Transverse colon (tissue), 4 donors: Measurements from ENCODE around the gene FKRP. TPM values are rescaled to one million over a fixed set of nuclear protein-coding genes. Genes with fewer than 3 reads are reported as not detected.

Source experiments
- DNase-seq: peaks from one replicate; pipeline ENCODE4 v3.0.0-alpha.2; 2019
- H3K27ac ChIP-seq, 4 donors: fragments of 200-600 bp; sonication (generic); 2 replicates each; pipeline ENCODE4 v1.5.1; 2016 to 2018; ENCODE audit warnings: inconsistent platforms in 4 of 4
- H3K27me3 ChIP-seq: fragments of 200-600 bp; sonication (generic); 2 replicates; pipeline ENCODE4 v1.5.1; 2017; ENCODE audit warnings: inconsistent platforms
- H3K36me3 ChIP-seq, 4 donors: fragments of 200-600 bp; sonication (generic); 2 replicates each; pipeline ENCODE4 v1.5.1; 2017 to 2019; ENCODE audit warnings: inconsistent platforms in 4 of 4
- H3K4me1 ChIP-seq, 4 donors: fragments of 200-600 bp; sonication (generic); 2 replicates each; pipeline ENCODE4 v1.5.1; 2017 to 2020; ENCODE audit warnings: inconsistent platforms in 4 of 4
- H3K4me3 ChIP-seq, 4 donors: fragments of 200-600 bp; sonication (generic); 1 replicate in 1 of 4; 2 replicates in 3 of 4; pipeline versions ENCODE4 v1.5.1 to v1.6.1; 2017 to 2019; ENCODE audit warnings: inconsistent platforms in 4 of 4
- H3K9me3 ChIP-seq, 2 donors: fragments of 200-600 bp; sonication (generic); 2 replicates each; pipeline ENCODE4 v1.5.1; 2017 to 2019; ENCODE audit warnings: inconsistent platforms in 2 of 2
- CTCF ChIP-seq, 5 experiments: fragments of 200-600 bp in 3 of 5; fragments of 450-650 bp in 2 of 5; sonication (generic) in 3 of 5; IDR thresholded peaks; 1 replicate in 2 of 5; 2 replicates in 3 of 5; pipeline ENCODE4 v1.5.1; 2016 to 2017; ENCODE audit warnings: antibody characterized with exemption in 5 of 5, inconsistent platforms in 3 of 5, mild to moderate bottlenecking in 2 of 5, moderate library complexity in 1 of 5
- EP300 ChIP-seq: sonication (generic); formaldehyde crosslinking; IDR thresholded peaks from one replicate; pipeline ENCODE4 v1.6.1; 2017; ENCODE audit warnings: antibody characterized with exemption, low read depth
- POLR2A ChIP-seq: fragments of 450-650 bp; IDR thresholded peaks from one replicate; pipeline ENCODE4 v1.6.1; 2016; ENCODE audit warnings: antibody characterized with exemption, mild to moderate bottlenecking, moderate library complexity
- POLR2AphosphoS5 ChIP-seq, 3 donors: sonication (generic); formaldehyde crosslinking; IDR thresholded peaks; one replicate each; pipeline ENCODE4 v1.6.1; 2016; ENCODE audit warnings: antibody characterized with exemption in 3 of 3
- WGBS, 2 donors: methylation state at CpG; one replicate each; pipeline ENCODE4 v1.1.5; 2018; ENCODE audit warnings: low coverage in 1 of 2; 5-methylcytosine and 5-hydroxymethylcytosine counted together
- in situ Hi-C, 4 donors: fragments of 200-750 bp; cut with MboI; loops; one replicate each; pipeline versions ENCODE4 v1.15.0 to v1.15.1; 2017; ENCODE audit warnings: low sequenced_read_pairs in 3 of 4, low pct_ligation_motif_present in 1 of 4, low pct_unique_long_range_greater_than_20kb in 1 of 4
- intact Hi-C: fragments of 100-400 bp; cut with DNase I; formaldehyde crosslinking; loops from one replicate; pipeline ENCODE4 v1.15.1; 2023; ENCODE audit warnings: low total_unique reads
- total RNA-seq, 4 donors: library from RNA; depleted of rRNA; stranded (reverse); fragments of >200 nt; gene quantifications; one replicate each; pipeline ENCODE4 v1.1.0, GENCODE V29; 2016

FKRP gene
- total RNA-seq, 4 donors from 2014 or later = 9.7 to 16.1 (median 11.8) TPM

- Histone ChIP-seq H3K9me3 (no peaks in the 10 kb centered on the region), H3K27me3 (no peaks in the 10 kb centered on the region), H3K4me1 (peaks cover 5 to 17% (median 11%) of the 10 kb centered on the region in 4 donors), H3K4me3 (no peak overlapping the region), H3K36me3 (peaks cover 0 to 41% (median 19%) of the 10 kb centered on the region in 4 donors), H3K27ac (no peak overlapping the region)
- TF ChIP-seq POLR2AphosphoS5 (IDR thresholded peaks at IDR 0.05) = no peak
- no peak for TF ChIP-seq CTCF (IDR thresholded peaks at IDR 0.05)
- in situ Hi-C loops = no loop called here
- intact Hi-C loops = no loop called here
- DNase-seq = no peak
- 85% methylated on average over 15 of the region's 16 CpGs; no CpG with 5 or more reads in 1 of the 2 donors for WGBS, 2 donors
These were observed 24.4 kb upstream of the FKRP start for GRCh38 chr19:46721269-46722003.

GRCh38 chr19:46722004-46722380 lies 23.9 kb upstream of the FKRP start:
- H3K4me3 ChIP-seq = no peak overlapping the region

GRCh38 chr19:46722421-46723022 lies 23.3 kb upstream of the FKRP start:
- no peaks in the 10 kb centered on the region for H3K9me3 ChIP-seq
- H3K4me3 ChIP-seq = no peak overlapping the region
- DNase-seq = no peak
- 83% methylated on average over 25 of the region's 25 CpGs; no CpG with 5 or more reads in 1 of the 2 donors for WGBS, 2 donors
- H3K27me3 ChIP-seq = no peaks in the 10 kb centered on the region
- intact Hi-C loops (no loop called here), in situ Hi-C loops (no loop called here)
- TF ChIP-seq EP300 (no peak), POLR2AphosphoS5 (IDR thresholded peaks at IDR 0.05) (no peak), CTCF (IDR thresholded peaks at IDR 0.05) (no peak), POLR2A (no peak)
- peaks cover 0 to 49% (median 24%) of the 10 kb centered on the region in 4 donors for H3K36me3 ChIP-seq
- peaks cover 5 to 16% (median 10%) of the 10 kb centered on the region in 4 donors for H3K4me1 ChIP-seq
- H3K27ac ChIP-seq = no peak overlapping the region

More at GRCh38 chr19:46722004-46722380, 23.9 kb upstream of the FKRP start:
- Histone ChIP-seq H3K9me3 (no peaks in the 10 kb centered on the region), H3K4me1 (peaks cover 5 to 17% (median 11%) of the 10 kb centered on the region in 4 donors), H3K27ac (no peak overlapping the region), H3K27me3 (no peaks in the 10 kb centered on the region), H3K36me3 (peaks cover 0 to 44% (median 22%) of the 10 kb centered on the region in 4 donors)
- WGBS, 2 donors = 33 to 93% methylated on average over 1 to 14 of the region's 17 CpGs
- in situ Hi-C loops = no loop called here
- TF ChIP-seq POLR2AphosphoS5 (IDR thresholded peaks at IDR 0.05) (no peak), POLR2A (no peak), EP300 (no peak), CTCF (IDR thresholded peaks at IDR 0.05) (no peak)
- intact Hi-C loops = no loop called here
- DNase-seq = no peak

- Histone ChIP-seq H3K36me3 (peaks cover 0 to 52% (median 24%) of the 10 kb centered on the region in 4 donors), H3K4me1 (peaks cover 0 to 10% (median 4%) of the 10 kb centered on the region in 4 donors), H3K27me3 (no peaks in the 10 kb centered on the region), H3K4me3 (no peak overlapping the region), H3K9me3 (no peaks in the 10 kb centered on the region), H3K27ac (no peak overlapping the region)
- 96% methylated on average over 10 of the region's 16 CpGs; no CpG with 5 or more reads in 1 of the 2 donors for WGBS, 2 donors
- no peak for DNase-seq
- in situ Hi-C loops = no loop called here
- no peak for TF ChIP-seq POLR2A
- no peak for TF ChIP-seq CTCF (IDR thresholded peaks at IDR 0.05)
- no peak for TF ChIP-seq POLR2AphosphoS5 (IDR thresholded peaks at IDR 0.05)
- no peak for TF ChIP-seq EP300
- intact Hi-C loops = no loop called here
These were observed 22.8 kb upstream of the FKRP start for GRCh38 chr19:46723023-46723461.
